Mesenchymal stem cell (in vitro differentiated cells and primary cell): ENCODE measurements around the gene DYNC1LI1.
A peak's percentile ranks its signal among the peaks of the same experiment; 100 is the strongest.
"Not testable (repeated sequence)": the region's sequence is repeated elsewhere in the genome, so short reads cannot be mapped to it uniquely, and the experiment has no call there.

Experiments
- DNase-seq: peaks from one replicate; pipeline ENCODE4 v3.0.0-alpha.2; 2013
- H2AFZ ChIP-seq: one replicate; pipeline ENCODE4 v1.6.1; 2013; ENCODE audit warnings: low read depth, mild to moderate bottlenecking, control low read depth, inconsistent platforms, low read length, moderate library complexity
- H2AK5ac ChIP-seq: 2 replicates; pipeline ENCODE4 v1.6.1; 2013; ENCODE audit warnings: low read length, moderate library complexity, mild to moderate bottlenecking, inconsistent platforms; ENCODE audit not compliant: severe bottlenecking
- H2BK120ac ChIP-seq: one replicate; pipeline ENCODE4 v1.6.1; 2013; ENCODE audit warnings: low read depth, mild to moderate bottlenecking, inconsistent platforms, low read length, moderate library complexity
- H2BK12ac ChIP-seq, 2 experiments: one replicate each; pipeline ENCODE4 v1.6.1; 2013; ENCODE audit warnings: inconsistent platforms in 2 of 2, low read length in 2 of 2, mild to moderate bottlenecking in 2 of 2, moderate library complexity in 2 of 2, control low read depth in 1 of 2
- H2BK15ac ChIP-seq: one replicate; pipeline ENCODE4 v1.6.1; 2013; ENCODE audit warnings: mild to moderate bottlenecking, low read depth, inconsistent platforms; ENCODE audit not compliant: poor library complexity, severe bottlenecking
- H2BK5ac ChIP-seq: 2 replicates; pipeline ENCODE4 v1.6.1; 2013; ENCODE audit warnings: low read depth, mild to moderate bottlenecking, low read length, control low read depth, inconsistent platforms; ENCODE audit not compliant: poor library complexity, severe bottlenecking
- H3K14ac ChIP-seq, 2 experiments: one replicate each; pipeline ENCODE4 v1.6.1; 2013; ENCODE audit warnings: inconsistent platforms in 2 of 2, low read length in 2 of 2, control low read depth in 1 of 2, mild to moderate bottlenecking in 1 of 2, moderate library complexity in 1 of 2
- H3K18ac ChIP-seq, 2 experiments: one replicate each; pipeline ENCODE4 v1.6.1; 2013; ENCODE audit warnings: inconsistent platforms in 2 of 2, low read length in 2 of 2, control low read depth in 1 of 2, low read depth in 1 of 2, mild to moderate bottlenecking in 1 of 2
- H3K23ac ChIP-seq, 2 experiments: one replicate each; pipeline ENCODE4 v1.6.1; 2013; ENCODE audit warnings: inconsistent platforms in 2 of 2, low read length in 2 of 2, mild to moderate bottlenecking in 2 of 2, moderate library complexity in 2 of 2, control low read depth in 1 of 2
- H3K27ac ChIP-seq: 2 replicates; pipeline ENCODE4 v1.5.1; 2013; ENCODE audit warnings: mild to moderate bottlenecking, moderate library complexity, low read length, control low read depth, inconsistent platforms; ENCODE audit not compliant: poor library complexity, severe bottlenecking
- H3K27me3 ChIP-seq, 2 experiments: 2 replicates each; pipeline versions ENCODE4 v1.6.1 to v1.7.0; 2013; ENCODE audit warnings: low read length in 2 of 2, mild to moderate bottlenecking in 2 of 2, moderate library complexity in 2 of 2, control low read depth in 1 of 2, inconsistent platforms in 1 of 2; ENCODE audit not compliant: control insufficient read depth in 1 of 2, insufficient read depth in 1 of 2
- H3K36me3 ChIP-seq, 2 experiments: 2 replicates each; pipeline versions ENCODE4 v1.6.1 to v1.7.0; 2013; ENCODE audit warnings: low read length in 2 of 2, control low read depth in 1 of 2, inconsistent platforms in 1 of 2, low read depth in 1 of 2, mild to moderate bottlenecking in 1 of 2; ENCODE audit not compliant: insufficient read depth in 2 of 2, control insufficient read depth in 1 of 2
- H3K4ac ChIP-seq, 2 experiments: one replicate each; pipeline ENCODE4 v1.6.1; 2013; ENCODE audit warnings: inconsistent platforms in 2 of 2, low read length in 2 of 2, mild to moderate bottlenecking in 2 of 2, moderate library complexity in 2 of 2, control low read depth in 1 of 2, low read depth in 1 of 2
- H3K4me1 ChIP-seq: 2 replicates; pipeline ENCODE4 v1.6.1; 2013; ENCODE audit warnings: low read depth, low read length, control low read depth; ENCODE audit not compliant: control insufficient read depth, insufficient read depth
- H3K4me2 ChIP-seq: 2 replicates; pipeline ENCODE4 v1.6.1; 2013; ENCODE audit warnings: low read length, mild to moderate bottlenecking, inconsistent platforms; ENCODE audit not compliant: poor library complexity, severe bottlenecking
- H3K4me3 ChIP-seq, 2 experiments: 2 replicates each; pipeline versions ENCODE4 v1.5.1 to v1.7.0; 2013; ENCODE audit warnings: low read length in 2 of 2, mild to moderate bottlenecking in 2 of 2, control low read depth in 1 of 2, low read depth in 1 of 2; ENCODE audit not compliant: insufficient read depth in 1 of 2
- H3K79me1 ChIP-seq: replicated peaks from 2 replicates; pipeline ENCODE4 v1.6.1; 2013; ENCODE audit warnings: mild to moderate bottlenecking, control low read depth, low read length, inconsistent platforms; ENCODE audit not compliant: poor library complexity, severe bottlenecking
- H3K9ac ChIP-seq: 2 replicates; pipeline ENCODE4 v1.7.0; 2013; ENCODE audit warnings: mild to moderate bottlenecking, low read length, moderate library complexity
- H3K9me3 ChIP-seq: 2 replicates; pipeline ENCODE4 v1.7.0; 2013; ENCODE audit warnings: mild to moderate bottlenecking, low read length; ENCODE audit not compliant: control insufficient read depth
- H4K8ac ChIP-seq: one replicate; pipeline ENCODE4 v1.6.1; 2013; ENCODE audit warnings: inconsistent platforms, mild to moderate bottlenecking, low read length, moderate library complexity
- H4K91ac ChIP-seq: one replicate; pipeline ENCODE4 v1.6.1; 2013; ENCODE audit warnings: mild to moderate bottlenecking, low read length, inconsistent platforms
- WGBS: methylation state at CpG from one replicate; pipeline ENCODE4 v1.1.7; 2013; ENCODE audit warnings: mixed read lengths; 5-methylcytosine and 5-hydroxymethylcytosine counted together

Gene DYNC1LI1

GRCh38 chr3:32516751-32517150, 53.9 kb downstream of the DYNC1LI1 start:
- not testable (repeated sequence) for H3K18ac ChIP-seq, H3K9me3 ChIP-seq, H2BK12ac ChIP-seq, H3K27me3 ChIP-seq, DNase-seq, H3K4ac ChIP-seq, H2AK5ac ChIP-seq, H3K4me3 ChIP-seq, H2BK5ac ChIP-seq, H3K4me1 ChIP-seq, H3K4me2 ChIP-seq, H4K91ac ChIP-seq, H2BK120ac ChIP-seq, H3K27ac ChIP-seq, H2BK15ac ChIP-seq, H3K23ac ChIP-seq, H3K9ac ChIP-seq, H4K8ac ChIP-seq, H3K79me1 ChIP-seq, H2AFZ ChIP-seq, H3K14ac ChIP-seq
- H3K36me3 ChIP-seq, result peaks cover 0 to 11% of the 10 kb centered on the region in 2 experiments
- over 99% methylated on average over 9 of the region's 9 CpGs for WGBS

GRCh38 chr3:32511005-32511404, 59.7 kb downstream of the DYNC1LI1 start:
- Histone ChIP-seq H4K91ac (no peak overlapping the region), H3K4me1 (no peaks in the 10 kb centered on the region), H3K27me3 (no peaks in the 10 kb centered on the region), H3K79me1 (no peaks in the 10 kb centered on the region), H3K9ac (no peak overlapping the region), H2AFZ (no peak overlapping the region), H3K27ac (no peak overlapping the region), H3K4me3 (no peak overlapping the region), H2BK120ac (no peak overlapping the region), H3K36me3 (no peaks in the 10 kb centered on the region), H3K23ac (no peak overlapping the region), H2BK15ac (no peak overlapping the region), H3K4ac (no peak overlapping the region), H3K4me2 (no peak overlapping the region), H3K14ac (no peak overlapping the region), H3K9me3 (no peaks in the 10 kb centered on the region), H3K18ac (no peak overlapping the region), H4K8ac (no peak overlapping the region), H2BK12ac (no peak overlapping the region), H2AK5ac (no peak overlapping the region), H2BK5ac (no peak overlapping the region)
- 100% methylated on average over 1 of the region's 2 CpGs for WGBS
- no peak for DNase-seq

GRCh38 chr3:32510075-32510724, 60.5 kb downstream of the DYNC1LI1 start:
- Histone ChIP-seq H3K18ac (no peak overlapping the region), H3K23ac (no peak overlapping the region), H3K4ac (no peak overlapping the region), H3K79me1 (no peaks in the 10 kb centered on the region), H2AFZ (no peak overlapping the region), H3K9me3 (no peaks in the 10 kb centered on the region), H3K36me3 (no peaks in the 10 kb centered on the region), H2AK5ac (no peak overlapping the region), H2BK12ac (no peak overlapping the region), H2BK15ac (no peak overlapping the region), H3K9ac (no peak overlapping the region), H4K91ac (no peak overlapping the region), H3K27ac (no peak overlapping the region), H3K4me3 (no peak overlapping the region), H4K8ac (no peak overlapping the region), H2BK120ac (no peak overlapping the region), H3K14ac (no peak overlapping the region), H3K4me2 (no peak overlapping the region), H3K4me1 (no peaks in the 10 kb centered on the region), H2BK5ac (no peak overlapping the region), H3K27me3 (no peaks in the 10 kb centered on the region)
- DNase-seq, result peak; percentile 76
- 10% methylated on average over 2 of the region's 3 CpGs for WGBS

GRCh38 chr3:32508711-32509110, 61.9 kb downstream of the DYNC1LI1 start:
- Histone ChIP-seq H2AFZ (no peak overlapping the region), H4K8ac (no peak overlapping the region), H3K36me3 (no peaks in the 10 kb centered on the region), H4K91ac (no peak overlapping the region), H3K4ac (no peak overlapping the region), H3K4me3 (no peak overlapping the region), H2BK120ac (no peak overlapping the region), H2BK5ac (no peak overlapping the region), H3K9ac (no peak overlapping the region), H3K9me3 (no peaks in the 10 kb centered on the region), H3K18ac (no peak overlapping the region), H2AK5ac (no peak overlapping the region), H3K79me1 (no peaks in the 10 kb centered on the region), H3K4me1 (no peaks in the 10 kb centered on the region), H3K14ac (no peak overlapping the region), H3K27ac (no peak overlapping the region), H2BK15ac (no peak overlapping the region), H3K27me3 (no peaks in the 10 kb centered on the region), H2BK12ac (no peak overlapping the region), H3K4me2 (no peak overlapping the region), H3K23ac (no peak overlapping the region)
- no peak for DNase-seq
- 89% methylated on average over 7 of the region's 7 CpGs for WGBS
